GM18517 (cell line): ENCODE results near the gene OR1L1.

Experiments
- ATAC-seq: cut with Tn5 transposase; IDR thresholded peaks from one replicate; pipeline ENCODE4 v1.9.1; 2021; ENCODE audit warnings: mild to moderate bottlenecking, moderate library complexity; ENCODE audit not compliant: unreplicated experiment

OR1L1 gene

GRCh38 chr9:122661416-122661815 is at the start of gene OR1L1:
TSS of gene OR1L1 (plus strand) at chr9:122661716. CDS start at chr9:122661716, 0 bp downstream.
- no peak for ATAC-seq

DNA sequence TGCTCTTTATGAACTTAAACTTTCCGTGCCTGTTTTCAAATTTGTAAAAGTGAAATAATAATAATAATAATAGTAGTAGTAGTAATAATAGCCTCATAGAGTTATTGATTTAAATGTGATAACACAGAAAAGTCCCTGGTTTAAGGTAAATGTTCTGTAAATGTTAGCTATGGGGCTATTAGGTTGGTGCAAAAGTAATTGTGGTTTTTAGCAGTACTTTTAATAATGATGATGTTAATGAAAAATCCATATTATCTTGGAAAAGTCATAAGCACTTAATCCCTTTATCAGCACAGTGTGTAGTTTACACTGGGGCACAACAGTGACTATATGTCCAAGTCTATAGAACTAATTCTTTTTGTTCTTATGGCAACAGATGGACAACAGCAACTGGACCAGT is 47.2 kb upstream of the OR1L1 start, which contains the start of gene OR1Q1:
OR1Q1 (plus strand) TSS at position 377 of the 400 bp plus-strand sequence; CDS start at position 377, 0 bp downstream.
- no peak for ATAC-seq

GRCh38 chr9:122619996-122620395 is 41.5 kb upstream of the OR1L1 start:
- no peak for ATAC-seq

GRCh38 chr9:122642226-122642625 is 19.3 kb upstream of the OR1L1 start:
- no peak for ATAC-seq

DNA sequence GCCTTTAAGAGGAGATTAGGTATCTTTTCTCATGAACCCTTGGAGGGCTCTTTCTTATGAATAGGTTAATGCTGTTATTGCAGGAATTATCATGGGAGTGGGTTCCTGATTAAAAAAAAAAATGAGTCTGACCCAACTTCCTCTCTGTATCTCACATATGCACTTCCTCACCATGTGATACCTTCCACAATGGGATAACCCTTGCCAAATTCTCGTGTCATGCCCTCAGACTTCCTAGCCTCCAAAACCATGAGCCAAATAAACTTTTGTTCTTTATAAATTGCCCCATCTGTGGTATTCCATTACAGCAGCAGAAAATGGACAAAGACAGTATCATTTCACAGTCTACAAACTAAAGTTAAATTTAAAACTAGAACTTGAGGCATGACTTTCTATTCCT is 5.1 kb upstream of the OR1L1 start:
- ATAC-seq: no peak

GRCh38 chr9:122657527-122657926 is 4.0 kb upstream of the OR1L1 start, which contains the start of gene OR1B1:
TSS of gene OR1B1 (minus strand) at chr9:122657627.
- ATAC-seq: no peak

DNA sequence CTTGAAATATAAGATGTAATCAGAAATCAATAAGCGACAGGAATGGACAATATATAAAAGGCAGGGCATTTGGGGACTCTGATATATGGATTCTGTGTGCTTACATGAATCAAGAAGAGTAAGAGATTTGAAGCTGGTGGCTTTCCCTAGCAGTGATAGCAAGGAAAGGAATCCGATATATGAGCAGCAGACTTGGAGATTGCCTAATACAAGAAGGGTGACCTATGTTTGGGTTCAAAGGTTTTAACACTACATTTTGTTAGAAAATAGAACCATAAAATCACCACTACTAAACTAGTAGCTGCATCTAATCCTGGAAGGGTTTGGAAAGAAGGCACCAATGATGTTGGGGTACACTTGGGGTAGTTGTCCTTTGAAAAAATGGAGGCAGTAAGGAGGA is 11.0 kb downstream of the OR1L1 start:
- ATAC-seq: no peak

- ATAC-seq: no peak
Observed at GRCh38 chr9:122684851-122685250, 23.3 kb downstream of the OR1L1 start.

- no peak for ATAC-seq
Observed at GRCh38 chr9:122695696-122696095, 34.2 kb downstream of the OR1L1 start.
